ENCODE data around the gene UTP25.
A peak's percentile ranks its signal among the peaks of the same experiment; 100 is the strongest.

The UTP25 gene

GRCh38 chr1:209805875-209806760, 21.7 kb upstream of the UTP25 start, which contains the start of gene IRF6:
TSS of gene IRF6 (minus strand) at chr1:209806142. CDS start at chr1:209801413, 4,729 bp downstream.
- DNase-seq, result peak; percentile 88

GRCh38 chr1:209807509-209807908, 20.3 kb upstream of the UTP25 start:
- no peak for DNase-seq

- DNase-seq, result no peak
These were observed 19.7 kb upstream of the UTP25 start for GRCh38 chr1:209808059-209808581.

GRCh38 chr1:209809611-209810010, 18.2 kb upstream of the UTP25 start:
- no peak for DNase-seq

- no peak for DNase-seq
These were observed 17.0 kb upstream of the UTP25 start for GRCh38 chr1:209810783-209811182.

- no peak for DNase-seq
These were observed 13.9 kb upstream of the UTP25 start for GRCh38 chr1:209813902-209814301.

GRCh38 chr1:209815490-209815889, 12.3 kb upstream of the UTP25 start:
- DNase-seq, result no peak

GRCh38 chr1:209815931-209816341, 11.8 kb upstream of the UTP25 start:
- no peak for DNase-seq

GRCh38 chr1:209816923-209817322, 10.8 kb upstream of the UTP25 start:
- no peak for DNase-seq

GRCh38 chr1:209817691-209818090, 10.1 kb upstream of the UTP25 start:
- no peak for DNase-seq

GRCh38 chr1:209819058-209819457, 8.7 kb upstream of the UTP25 start:
- no peak for DNase-seq

- no peak for DNase-seq
These were observed 6.8 kb upstream of the UTP25 start for GRCh38 chr1:209820986-209821385.

GRCh38 chr1:209822706-209823105, 5.1 kb upstream of the UTP25 start:
- DNase-seq, result no peak

- DNase-seq, result no peak
These were observed 4.4 kb upstream of the UTP25 start for GRCh38 chr1:209823143-209824041.

GRCh38 chr1:209825591-209826434, 2.0 kb upstream of the UTP25 start:
- DNase-seq, result no peak

GRCh38 chr1:209829716-209830115, 1.9 kb downstream of the UTP25 start:
- DNase-seq, result no peak

GRCh38 chr1:209830722-209831121, 3.0 kb downstream of the UTP25 start:
- DNase-seq, result no peak

GRCh38 chr1:209831615-209832014, 3.8 kb downstream of the UTP25 start:
- DNase-seq, result no peak

GRCh38 chr1:209835782-209836298, 8.1 kb downstream of the UTP25 start:
- DNase-seq, result no peak

GRCh38 chr1:209837671-209838070, 9.9 kb downstream of the UTP25 start:
- DNase-seq, result no peak

GRCh38 chr1:209838537-209838936, 10.8 kb downstream of the UTP25 start:
- no peak for DNase-seq

GRCh38 chr1:209839875-209840546, 12.2 kb downstream of the UTP25 start:
- DNase-seq, result no peak
